Stimulated activated naive CD4-positive, alpha-beta T cell treated with Interleukin-2 at 50 U/mL for 16 hours (primary cell): Measurements from ENCODE around the gene EEF2K.
"Not testable (repeated sequence)": the region's sequence is repeated elsewhere in the genome, so short reads cannot be mapped to it uniquely, and the experiment has no call there.

ENCODE experiments used
- DNase-seq: peaks from one replicate; lab custom pipeline; 2025; lab: John Stamatoyannopoulos, UW

Gene EEF2K

DNA sequence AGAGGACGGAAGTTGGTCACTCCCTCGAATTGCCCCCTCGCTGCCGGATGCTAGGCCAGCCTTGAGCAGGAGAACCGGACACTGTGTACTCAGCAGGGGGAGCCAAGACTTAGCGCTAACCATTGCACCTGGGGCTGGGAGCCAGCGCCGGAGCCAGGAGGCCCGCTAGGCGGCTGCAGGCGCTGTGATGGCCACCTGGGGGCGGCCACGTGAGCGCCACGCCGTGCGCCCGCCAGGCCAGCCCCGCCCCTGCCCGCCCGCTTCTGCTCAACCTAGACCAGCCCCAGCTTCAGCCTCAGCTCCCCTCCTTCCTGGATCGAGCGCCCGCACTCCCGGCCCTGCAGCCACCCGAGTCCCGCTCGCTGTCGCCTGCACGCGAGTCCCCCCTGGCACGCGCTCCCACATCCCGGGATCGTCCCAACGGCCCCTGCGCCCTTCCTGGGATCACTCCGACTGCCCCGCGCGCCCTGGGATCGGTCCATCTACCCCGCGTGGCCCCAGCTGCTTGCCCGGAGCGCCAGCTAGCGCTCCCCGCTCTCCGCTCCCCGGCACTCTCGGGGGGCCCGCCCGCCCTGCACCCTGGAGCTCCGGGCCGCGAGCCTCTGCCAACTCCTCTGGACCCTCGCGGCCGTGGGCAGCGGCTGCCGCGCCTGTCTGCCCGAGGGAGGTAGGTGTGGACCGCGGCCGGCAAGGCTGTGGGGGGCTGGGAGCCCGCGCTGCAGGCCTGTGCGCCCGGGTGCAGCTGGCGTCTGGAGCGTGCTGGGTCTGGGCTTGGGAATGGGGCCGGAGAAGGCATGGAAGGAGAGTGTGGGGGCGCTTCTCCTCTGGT is at the start of gene EEF2K:
TSS of gene EEF2K (plus strand) at position 266 of the 829 bp plus-strand sequence. CDS start 19,452 bp downstream, outside the sequence.
- DNase-seq: peak; percentile 87

GRCh38 chr16:22161401-22161800 is 44.7 kb upstream of the EEF2K start:
- no peak for DNase-seq

DNA sequence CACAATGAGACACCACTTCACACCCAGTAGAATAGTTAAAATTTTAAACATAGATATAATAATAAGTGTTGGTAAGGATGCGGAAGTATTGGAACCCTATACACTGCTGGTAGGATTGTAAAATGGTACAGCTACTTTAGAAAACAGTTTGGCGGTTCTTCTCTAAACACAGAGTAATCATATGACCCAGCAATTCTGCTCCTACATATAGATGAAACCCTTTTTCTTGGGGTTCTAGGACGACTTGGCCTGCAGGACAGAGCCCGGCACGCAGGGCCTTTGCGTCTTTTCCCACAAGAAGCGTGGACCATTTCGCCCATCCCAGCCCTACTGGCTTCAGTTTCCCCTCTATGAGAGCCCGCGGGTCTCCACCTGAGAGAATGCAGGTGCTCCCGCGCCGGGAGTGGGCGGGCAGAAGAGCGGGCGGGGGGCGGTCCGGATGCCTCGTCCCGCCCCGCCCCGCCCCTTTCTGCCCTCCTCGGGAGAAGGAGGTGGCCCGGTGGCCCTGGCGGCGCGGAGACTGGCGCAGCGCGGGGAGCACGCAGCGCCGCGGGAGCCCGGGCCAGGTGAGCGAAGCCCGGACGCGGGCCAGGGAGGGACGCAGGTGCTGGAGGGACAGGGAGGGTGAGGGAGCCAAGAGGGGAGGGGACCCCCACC is 44.0 kb upstream of the EEF2K start, which contains the start of gene SDR42E2:
TSS of gene SDR42E2 (plus strand) at position 508 of the 657 bp plus-strand sequence. CDS start 3,077 bp downstream, outside the sequence.
- peak; percentile 14 for DNase-seq

GRCh38 chr16:22162656-22163009 is 43.4 kb upstream of the EEF2K start:
- DNase-seq: no peak

DNA sequence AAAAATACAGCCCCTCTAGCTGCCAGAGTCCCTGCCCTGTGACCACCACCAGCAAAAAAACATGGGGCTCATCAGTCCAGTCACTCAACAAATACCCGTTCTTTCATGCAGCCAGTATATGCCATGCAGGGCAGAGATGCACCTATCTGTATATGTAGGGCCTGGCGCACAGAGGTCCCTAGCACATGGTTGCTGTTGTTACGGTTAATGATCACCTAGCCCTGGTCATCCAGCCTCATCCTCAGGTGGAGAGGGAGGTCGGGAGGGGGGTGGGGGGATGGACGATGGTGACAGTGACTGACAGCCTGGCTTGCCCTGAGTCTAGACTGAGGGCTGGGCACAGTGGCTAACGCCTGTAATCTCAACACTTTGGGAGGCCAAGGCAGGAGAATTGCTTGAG is 42.3 kb upstream of the EEF2K start:
- DNase-seq: no peak

DNA sequence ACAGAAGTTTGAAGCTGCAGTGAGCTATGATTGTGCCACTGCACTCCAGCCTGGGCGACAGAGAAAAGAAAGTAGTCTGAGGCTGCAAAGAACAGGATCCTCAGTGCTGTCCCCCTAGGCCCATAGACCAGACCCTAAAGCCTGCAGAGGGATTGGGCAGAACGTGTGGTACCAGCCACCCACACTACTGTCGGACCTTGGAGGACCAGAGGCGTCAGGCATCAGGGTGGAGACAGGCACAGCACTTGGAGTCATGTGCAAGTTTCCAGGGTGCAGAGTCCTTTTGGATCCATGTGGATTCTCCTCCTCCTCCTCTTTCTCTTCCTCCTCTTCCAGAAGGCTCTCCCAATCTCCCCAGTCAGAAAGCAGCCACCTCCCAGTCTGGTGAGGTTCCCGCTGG is 41.6 kb upstream of the EEF2K start:
- no peak for DNase-seq

GRCh38 chr16:22165508-22166285 is 40.4 kb upstream of the EEF2K start:
- no peak for DNase-seq

- DNase-seq: no peak
These were observed 34.1 kb upstream of the EEF2K start for GRCh38 chr16:22171953-22172352.

DNA sequence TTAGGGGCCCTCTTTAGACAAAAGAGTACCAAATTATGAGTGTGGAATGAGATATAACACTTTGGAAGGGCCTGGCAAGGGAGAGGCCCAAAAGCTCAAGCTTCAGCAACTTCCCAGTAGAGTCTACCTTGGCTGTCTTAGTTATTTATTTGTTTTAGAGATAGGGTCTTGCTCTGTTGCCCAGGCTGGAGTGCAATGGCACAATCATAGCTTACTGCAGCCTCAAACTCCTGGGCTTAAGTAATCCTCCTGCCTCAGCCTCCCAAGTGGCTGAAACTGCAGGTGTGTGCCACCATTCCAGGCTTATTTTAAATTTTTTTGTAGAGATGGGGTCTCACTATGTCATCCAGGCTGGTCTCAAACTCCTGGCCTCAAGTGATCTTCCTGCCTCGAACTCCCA is 33.4 kb upstream of the EEF2K start:
- not testable (repeated sequence) for DNase-seq

GRCh38 chr16:22174642-22175041 is 31.4 kb upstream of the EEF2K start:
- DNase-seq: no peak

DNA sequence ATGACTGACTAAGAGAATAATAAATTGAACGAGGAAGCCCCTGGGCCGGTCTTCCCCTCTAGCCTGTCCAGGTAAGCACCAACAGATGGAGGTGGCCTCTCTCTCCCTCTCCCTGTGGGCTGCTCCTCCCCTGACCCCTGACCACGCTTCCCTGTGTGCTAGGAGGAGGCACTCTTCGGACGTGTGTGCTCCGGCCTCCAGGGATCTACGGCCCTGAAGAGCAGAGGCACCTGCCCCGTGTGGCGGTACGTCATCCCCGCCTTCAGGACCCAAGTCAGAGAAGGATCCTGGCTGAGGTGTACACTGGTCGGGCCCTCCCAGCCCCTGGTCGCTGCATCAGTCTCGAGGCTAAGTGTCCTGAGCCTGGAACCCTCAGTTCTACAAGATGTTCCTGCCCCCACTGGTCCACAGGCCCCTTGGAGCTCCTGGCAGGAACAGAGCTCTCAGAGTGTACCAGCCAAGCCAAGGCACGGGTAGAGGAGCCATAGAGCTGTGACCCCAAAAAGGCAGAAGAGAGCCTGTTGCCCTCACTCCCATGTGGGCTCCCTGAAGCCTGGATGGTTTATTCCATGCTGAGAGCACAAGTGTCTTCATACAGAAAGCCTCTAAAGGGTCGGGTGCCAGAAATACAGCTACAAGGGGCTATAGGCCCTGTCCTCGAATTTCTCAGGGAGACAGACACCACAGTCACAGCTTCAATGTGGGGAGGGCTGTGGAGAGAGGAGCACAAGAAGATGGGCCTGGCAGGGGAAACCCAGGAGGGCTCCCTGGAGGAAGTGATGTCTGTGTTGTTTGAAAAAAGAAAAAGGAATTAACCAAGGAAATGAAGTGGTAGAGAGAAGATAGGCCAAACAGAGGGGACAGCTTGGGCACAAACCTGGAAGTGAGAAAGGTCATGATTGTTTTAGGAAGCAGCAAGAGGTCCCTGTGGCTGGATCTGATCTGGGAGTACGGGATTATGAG is 27.8 kb upstream of the EEF2K start:
- DNase-seq: no peak

DNA sequence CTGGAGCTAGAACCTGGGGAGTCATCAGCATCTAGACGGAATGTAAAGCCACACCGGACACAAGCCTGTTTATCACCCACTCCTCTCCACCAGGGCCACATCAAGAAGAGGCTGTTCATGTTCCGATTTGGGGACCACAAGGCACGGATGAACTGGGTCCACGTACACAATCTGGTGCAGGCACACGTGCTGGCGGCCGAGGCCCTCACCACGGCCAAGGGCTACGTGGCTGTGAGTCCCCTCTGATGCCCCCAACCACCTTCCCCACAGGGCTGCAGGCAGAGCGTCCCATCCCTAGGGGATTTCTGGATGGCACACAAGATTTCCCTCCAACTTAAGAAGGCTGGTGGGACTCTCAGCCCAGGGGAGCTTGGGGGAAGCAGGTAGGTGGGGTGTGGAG is 24.7 kb upstream of the EEF2K start:
- DNase-seq: no peak

DNA sequence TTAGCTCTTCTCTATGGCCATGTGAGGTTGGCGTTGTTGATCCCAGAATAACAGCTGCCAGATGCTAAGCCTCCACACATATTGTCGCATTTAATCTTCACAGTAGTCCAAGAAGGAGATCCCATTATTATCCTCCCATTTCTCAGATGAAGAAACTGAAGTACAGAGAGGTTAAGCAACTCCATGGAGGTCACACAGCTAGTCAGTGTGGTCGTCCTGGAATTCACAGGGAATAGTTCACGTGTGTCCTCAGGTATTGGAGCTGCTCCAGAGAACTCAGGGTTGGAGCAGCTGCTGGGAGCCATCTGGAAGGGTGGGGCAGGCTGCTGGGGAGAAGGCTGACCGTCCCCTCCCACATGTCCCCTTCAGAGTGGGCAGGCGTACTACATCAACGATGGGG is 24.2 kb upstream of the EEF2K start:
- no peak for DNase-seq

DNA sequence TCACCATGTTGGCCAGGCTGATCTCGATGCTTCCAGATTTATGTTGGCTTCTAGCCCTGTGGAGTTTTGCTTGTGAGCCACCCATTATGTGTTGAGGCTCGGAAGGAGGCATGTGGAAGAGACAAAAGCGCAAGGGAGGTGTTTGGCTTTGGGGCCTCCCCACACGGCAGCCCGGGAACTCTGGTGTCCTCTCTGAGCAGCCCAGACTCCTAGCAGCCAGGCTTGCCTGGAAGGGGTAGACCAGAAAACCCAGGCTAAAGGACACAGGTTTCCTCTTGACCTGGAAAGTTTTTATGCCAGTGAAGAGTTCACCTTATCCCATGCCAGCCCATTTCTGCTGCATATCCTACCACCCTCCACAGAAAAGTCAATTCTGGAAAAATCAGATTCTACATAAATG is 22.7 kb upstream of the EEF2K start:
- no peak for DNase-seq

DNA sequence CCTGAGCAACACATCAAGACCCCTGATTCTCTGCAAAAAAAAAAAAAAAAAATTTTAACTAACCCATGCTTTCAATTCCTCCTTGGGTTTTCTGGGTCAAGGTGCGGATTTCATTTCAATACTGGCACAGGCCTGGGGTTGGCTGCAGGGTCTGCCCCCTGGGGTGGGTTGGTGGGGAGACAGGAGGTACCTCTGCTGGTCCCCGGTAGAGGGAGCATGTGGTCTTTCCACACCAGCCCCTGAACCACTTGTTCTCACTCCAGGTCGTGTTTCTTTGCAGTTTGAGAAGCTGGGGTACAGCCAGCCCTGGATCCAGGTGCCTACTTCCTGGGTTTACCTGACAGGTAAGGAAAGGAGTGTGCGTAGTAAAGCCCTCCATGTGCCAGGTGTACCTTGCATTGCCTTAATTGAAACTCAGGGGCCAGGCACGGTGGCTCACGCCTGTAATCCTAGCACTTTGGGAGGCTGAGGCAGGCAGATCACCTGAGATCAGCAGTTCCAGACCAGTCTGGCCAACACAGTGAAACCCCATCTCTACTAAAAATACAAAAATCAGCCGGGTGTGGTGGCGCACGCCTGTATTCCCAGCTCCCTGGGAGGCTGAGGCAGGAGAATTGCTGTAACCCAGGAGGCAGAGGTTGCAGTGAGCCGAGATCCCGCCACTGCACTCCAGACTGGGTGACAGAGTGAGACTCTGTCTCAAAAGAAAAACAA is 22.0 kb upstream of the EEF2K start:
- DNase-seq: no peak

DNA sequence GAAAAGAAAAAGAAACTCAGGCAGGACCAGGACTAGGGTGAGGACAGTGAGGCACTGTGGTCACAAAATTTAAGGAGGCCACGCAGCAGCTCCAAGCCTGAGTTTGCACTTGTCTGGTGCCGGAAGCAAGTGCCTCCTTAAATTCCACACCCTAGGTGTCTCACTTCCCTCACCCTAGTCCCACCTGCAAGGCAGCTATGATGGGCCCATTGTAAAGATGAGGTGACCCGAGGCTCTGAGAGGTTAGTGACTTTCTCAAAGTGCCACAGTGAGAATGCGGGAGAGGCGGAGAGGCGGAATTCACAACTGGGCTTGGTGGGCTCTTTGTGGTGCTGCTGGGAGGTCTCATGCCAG is 21.5 kb upstream of the EEF2K start:
- DNase-seq: no peak

GRCh38 chr16:22186517-22186916 is 19.6 kb upstream of the EEF2K start:
- no peak for DNase-seq

DNA sequence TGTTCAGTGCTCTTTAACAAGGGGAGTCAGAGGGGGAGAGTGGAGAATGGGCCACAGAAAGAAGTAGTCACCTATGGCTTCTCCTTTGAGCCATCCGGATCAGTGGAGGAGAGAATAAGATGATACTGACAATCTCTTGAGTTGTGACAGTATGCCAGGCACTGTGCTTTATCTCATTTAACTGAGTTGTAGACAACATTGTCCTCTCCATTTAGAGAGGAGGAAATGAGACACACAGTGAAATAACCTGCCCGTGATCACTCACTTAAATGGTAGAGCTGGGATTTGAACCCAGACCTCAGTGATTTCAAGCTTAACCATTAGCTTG is 17.8 kb upstream of the EEF2K start:
- DNase-seq: no peak

GRCh38 chr16:22188595-22189442 is 17.3 kb upstream of the EEF2K start:
- peak; percentile 58 for DNase-seq

DNA sequence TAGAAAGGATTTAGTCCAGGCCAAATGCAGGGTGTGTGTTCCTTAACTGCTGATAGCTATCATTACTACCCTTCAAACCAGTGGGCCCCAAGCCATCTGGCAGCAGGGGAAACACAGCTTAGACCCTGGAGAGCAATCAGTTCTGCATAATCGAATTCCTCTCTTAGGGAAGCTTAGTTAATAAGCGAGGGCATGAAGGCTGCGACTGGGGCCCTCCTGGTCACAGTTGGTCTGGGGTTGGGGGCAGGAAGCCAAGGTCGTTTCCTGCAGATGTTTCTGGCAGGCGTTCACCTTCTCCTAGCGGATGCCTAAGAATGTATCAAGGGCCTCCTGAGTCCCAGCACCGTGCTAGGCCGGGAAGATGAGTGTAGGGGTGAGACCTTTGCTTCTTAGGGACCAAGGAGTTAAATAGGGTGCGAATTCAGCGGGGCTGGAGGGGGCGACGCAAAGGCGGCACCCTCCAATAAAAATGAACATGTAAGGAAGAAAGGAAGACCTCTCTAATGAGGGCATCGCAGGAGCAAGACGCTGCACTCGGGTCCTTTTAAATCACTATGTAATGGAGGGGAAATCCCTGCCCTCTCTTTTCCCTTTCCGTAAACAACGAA is 16.5 kb upstream of the EEF2K start:
- no peak for DNase-seq
